Measurements from ENCODE around the gene GNPTAB.

DNA sequence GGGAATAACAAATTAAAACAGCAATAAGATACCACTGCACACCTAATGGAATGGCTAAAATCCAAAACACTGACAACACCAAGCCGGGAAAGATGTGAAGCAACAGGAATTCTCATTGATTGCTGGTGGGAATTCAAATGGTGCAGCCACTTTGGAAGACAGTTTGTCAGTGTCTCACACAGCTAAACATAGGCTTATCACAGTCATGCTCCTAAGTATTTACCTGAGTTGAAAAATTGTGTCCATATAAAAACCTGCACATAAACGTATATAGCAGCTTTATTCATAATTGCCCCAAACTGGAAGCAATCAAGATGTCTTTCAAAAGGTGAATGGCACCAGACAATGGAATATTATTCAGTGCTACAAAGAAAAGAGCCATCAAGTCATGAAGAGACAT, 21.6 kb downstream of the GNPTAB start:
- TF ChIP-seq, protein P1, sequence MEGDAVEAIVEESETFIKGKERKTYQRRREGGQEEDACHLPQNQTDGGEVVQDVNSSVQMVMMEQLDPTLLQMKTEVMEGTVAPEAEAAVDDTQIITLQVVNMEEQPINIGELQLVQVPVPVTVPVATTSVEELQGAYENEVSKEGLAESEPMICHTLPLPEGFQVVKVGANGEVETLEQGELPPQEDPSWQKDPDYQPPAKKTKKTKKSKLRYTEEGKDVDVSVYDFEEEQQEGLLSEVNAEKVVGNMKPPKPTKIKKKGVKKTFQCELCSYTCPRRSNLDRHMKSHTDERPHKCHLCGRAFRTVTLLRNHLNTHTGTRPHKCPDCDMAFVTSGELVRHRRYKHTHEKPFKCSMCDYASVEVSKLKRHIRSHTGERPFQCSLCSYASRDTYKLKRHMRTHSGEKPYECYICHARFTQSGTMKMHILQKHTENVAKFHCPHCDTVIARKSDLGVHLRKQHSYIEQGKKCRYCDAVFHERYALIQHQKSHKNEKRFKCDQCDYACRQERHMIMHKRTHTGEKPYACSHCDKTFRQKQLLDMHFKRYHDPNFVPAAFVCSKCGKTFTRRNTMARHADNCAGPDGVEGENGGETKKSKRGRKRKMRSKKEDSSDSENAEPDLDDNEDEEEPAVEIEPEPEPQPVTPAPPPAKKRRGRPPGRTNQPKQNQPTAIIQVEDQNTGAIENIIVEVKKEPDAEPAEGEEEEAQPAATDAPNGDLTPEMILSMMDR (IDR thresholded peaks at IDR 0.05) = no peak
- TF ChIP-seq POLR2AphosphoS5 (IDR thresholded peaks at IDR 0.05; ENCODE audit: low read depth, low read length) = no peak
- no peak for TF ChIP-seq REST (IDR thresholded peaks at IDR 0.05; ENCODE audit: insufficient read depth in 1 of 2, low read depth in 2 of 2, low read length in 1 of 2)
- TF ChIP-seq TCF7L2 (IDR thresholded peaks at IDR 0.05; ENCODE audit: low read depth, low read length) = no peak

Data from Panc1 (cell line).